ENCODE data around the gene DLG2.

Gene DLG2

GRCh38 chr11:84476581-84476980 lies 1150.6 kb downstream of the DLG2 start:
- no peak overlapping the region for H3K4me3 ChIP-seq (replicated peaks in 1 of 2; ENCODE audit: low read depth in 2 of 2, low read length in 2 of 2)
- TF ChIP-seq CTCF (IDR thresholded peaks at IDR 0.05; ENCODE audit: low read depth, low read length) = no peak
- DNase-seq (ENCODE audit: low read depth in 2 of 2) = peak in 1 of 2 donors; percentile 60

GRCh38 chr11:84471501-84471900 lies 1155.6 kb downstream of the DLG2 start:
- DNase-seq (ENCODE audit: low read depth in 2 of 2) = no peak
- TF ChIP-seq CTCF (IDR thresholded peaks at IDR 0.05; ENCODE audit: low read depth, low read length) = no peak
- no peak overlapping the region for H3K4me3 ChIP-seq (replicated peaks in 1 of 2; ENCODE audit: low read depth in 2 of 2, low read length in 2 of 2)

- TF ChIP-seq CTCF (IDR thresholded peaks at IDR 0.05; ENCODE audit: low read depth, low read length) = no peak
- peak in 1 of 2 donors; percentile 46 for DNase-seq (ENCODE audit: low read depth in 2 of 2)
- H3K4me3 ChIP-seq (replicated peaks in 1 of 2; ENCODE audit: low read depth in 2 of 2, low read length in 2 of 2) = no peak overlapping the region
These were observed 1158.9 kb downstream of the DLG2 start for GRCh38 chr11:84468235-84468634.

- TF ChIP-seq CTCF (IDR thresholded peaks at IDR 0.05; ENCODE audit: low read depth, low read length) = no peak
- no peak overlapping the region for H3K4me3 ChIP-seq (replicated peaks in 1 of 2; ENCODE audit: low read depth in 2 of 2, low read length in 2 of 2)
- peak; percentile 13 to 46 for DNase-seq (ENCODE audit: low read depth in 2 of 2)
These were observed 1162.1 kb downstream of the DLG2 start for GRCh38 chr11:84465040-84465439.

- DNase-seq (ENCODE audit: low read depth in 2 of 2) = peak in 1 of 2 donors; percentile 14
- no peak for TF ChIP-seq CTCF (IDR thresholded peaks at IDR 0.05; ENCODE audit: low read depth, low read length)
- no peak overlapping the region for H3K4me3 ChIP-seq (replicated peaks in 1 of 2; ENCODE audit: low read depth in 2 of 2, low read length in 2 of 2)
These were observed 1171.5 kb downstream of the DLG2 start for GRCh38 chr11:84455691-84456090.

- no peak for DNase-seq (ENCODE audit: low read depth in 2 of 2)
- no peak for TF ChIP-seq CTCF (IDR thresholded peaks at IDR 0.05; ENCODE audit: low read depth, low read length)
- H3K4me3 ChIP-seq (replicated peaks in 1 of 2; ENCODE audit: low read depth in 2 of 2, low read length in 2 of 2) = no peak overlapping the region
These were observed 1174.9 kb downstream of the DLG2 start for GRCh38 chr11:84452211-84452610.

- DNase-seq (ENCODE audit: low read depth in 2 of 2) = no peak
- TF ChIP-seq CTCF (IDR thresholded peaks at IDR 0.05; ENCODE audit: low read depth, low read length) = no peak
- no peak overlapping the region for H3K4me3 ChIP-seq (replicated peaks in 1 of 2; ENCODE audit: low read depth in 2 of 2, low read length in 2 of 2)
These were observed 1188.6 kb downstream of the DLG2 start for GRCh38 chr11:84438565-84438964.
